ENCODE results near the gene ZNF888.
A peak's percentile ranks its signal among the peaks of the same experiment; 100 is the strongest.
"Not testable (repeated sequence)": the region's sequence is repeated elsewhere in the genome, so short reads cannot be mapped to it uniquely, and the experiment has no call there.

The ZNF888 gene

GRCh38 chr19:52871466-52871865, 51.8 kb downstream of the ZNF888 start:
- no peak for DNase-seq (ENCODE audit: low spot score)

GRCh38 chr19:52868031-52868430, 55.2 kb downstream of the ZNF888 start:
- DNase-seq (ENCODE audit: low spot score): not testable (repeated sequence)

GRCh38 chr19:52857378-52858191, 65.6 kb downstream of the ZNF888 start, which contains the start of gene ZNF468:
TSS of gene ZNF468 (minus strand) at chr19:52857619. CDS start at chr19:52854272, 3,347 bp downstream.
- peak; percentile 63 for DNase-seq (ENCODE audit: low spot score)

GRCh38 chr19:52856540-52857377, 66.5 kb downstream of the ZNF888 start:
- DNase-seq (ENCODE audit: low spot score): peak; percentile 3
